Astrocyte of the cerebellum (primary cell): ENCODE data around the gene SDF4.

Experiments used
- DNase-seq: peaks from one replicate; pipeline ENCODE4 v3.0.0-alpha.2; 2011; ENCODE audit warnings: low read depth
- H3K4me3 ChIP-seq: 2 replicates; pipeline ENCODE4 v1.5.1; 2011; ENCODE audit warnings: mild to moderate bottlenecking, low read depth, low read length, moderate library complexity
- in situ Hi-C: cut with HindIII; loops from 2 replicates; pipeline ENCODE4 v1.10.0; 2017; ENCODE audit warnings: low sequenced_read_pairs
- TF ChIP-seq, protein P1 (sequence below): IDR thresholded peaks from 2 replicates; pipeline ENCODE4 v1.5.1; 2012; ENCODE audit warnings: low read length, low read depth, moderate library complexity, mild to moderate bottlenecking; ENCODE audit errors: missing control alignments

SDF4 gene

DNA sequence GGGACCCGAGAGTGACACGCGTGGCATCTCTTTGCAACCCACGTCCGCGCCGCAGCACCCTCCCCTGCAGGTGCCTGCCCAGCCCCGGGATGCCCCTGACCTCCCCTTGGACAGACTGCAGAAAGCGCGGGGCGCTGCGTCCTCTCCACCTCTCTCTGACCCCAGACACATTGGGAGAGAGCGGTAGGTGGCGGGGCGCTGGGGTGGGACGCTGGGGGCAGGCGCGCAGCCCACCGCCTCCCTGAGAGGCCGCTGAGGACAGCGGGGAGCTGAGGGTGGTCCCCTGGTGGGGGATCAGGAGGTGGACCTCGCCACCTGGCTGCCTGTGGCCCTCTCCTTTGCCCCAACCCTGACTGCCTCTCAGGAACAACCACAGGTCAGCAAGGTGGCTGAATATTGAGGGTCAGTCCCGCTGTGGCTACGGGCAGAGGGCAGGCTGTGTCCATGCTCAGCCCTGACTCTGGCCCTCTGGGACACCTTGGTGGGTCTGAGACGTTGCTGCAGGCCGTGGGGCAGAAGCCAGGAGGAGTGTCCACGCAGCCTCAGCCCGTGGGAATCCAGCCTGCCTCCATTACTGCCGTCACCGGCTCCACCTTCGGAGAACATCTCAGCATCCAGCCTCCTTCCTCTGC, 42.6 kb upstream of the SDF4 start:
- in situ Hi-C loops: no loop called here
- TF ChIP-seq, protein P1, sequence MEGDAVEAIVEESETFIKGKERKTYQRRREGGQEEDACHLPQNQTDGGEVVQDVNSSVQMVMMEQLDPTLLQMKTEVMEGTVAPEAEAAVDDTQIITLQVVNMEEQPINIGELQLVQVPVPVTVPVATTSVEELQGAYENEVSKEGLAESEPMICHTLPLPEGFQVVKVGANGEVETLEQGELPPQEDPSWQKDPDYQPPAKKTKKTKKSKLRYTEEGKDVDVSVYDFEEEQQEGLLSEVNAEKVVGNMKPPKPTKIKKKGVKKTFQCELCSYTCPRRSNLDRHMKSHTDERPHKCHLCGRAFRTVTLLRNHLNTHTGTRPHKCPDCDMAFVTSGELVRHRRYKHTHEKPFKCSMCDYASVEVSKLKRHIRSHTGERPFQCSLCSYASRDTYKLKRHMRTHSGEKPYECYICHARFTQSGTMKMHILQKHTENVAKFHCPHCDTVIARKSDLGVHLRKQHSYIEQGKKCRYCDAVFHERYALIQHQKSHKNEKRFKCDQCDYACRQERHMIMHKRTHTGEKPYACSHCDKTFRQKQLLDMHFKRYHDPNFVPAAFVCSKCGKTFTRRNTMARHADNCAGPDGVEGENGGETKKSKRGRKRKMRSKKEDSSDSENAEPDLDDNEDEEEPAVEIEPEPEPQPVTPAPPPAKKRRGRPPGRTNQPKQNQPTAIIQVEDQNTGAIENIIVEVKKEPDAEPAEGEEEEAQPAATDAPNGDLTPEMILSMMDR: no peak
- peak overlapping the region; percentile 84 for H3K4me3 ChIP-seq
- no peak for DNase-seq

DNA sequence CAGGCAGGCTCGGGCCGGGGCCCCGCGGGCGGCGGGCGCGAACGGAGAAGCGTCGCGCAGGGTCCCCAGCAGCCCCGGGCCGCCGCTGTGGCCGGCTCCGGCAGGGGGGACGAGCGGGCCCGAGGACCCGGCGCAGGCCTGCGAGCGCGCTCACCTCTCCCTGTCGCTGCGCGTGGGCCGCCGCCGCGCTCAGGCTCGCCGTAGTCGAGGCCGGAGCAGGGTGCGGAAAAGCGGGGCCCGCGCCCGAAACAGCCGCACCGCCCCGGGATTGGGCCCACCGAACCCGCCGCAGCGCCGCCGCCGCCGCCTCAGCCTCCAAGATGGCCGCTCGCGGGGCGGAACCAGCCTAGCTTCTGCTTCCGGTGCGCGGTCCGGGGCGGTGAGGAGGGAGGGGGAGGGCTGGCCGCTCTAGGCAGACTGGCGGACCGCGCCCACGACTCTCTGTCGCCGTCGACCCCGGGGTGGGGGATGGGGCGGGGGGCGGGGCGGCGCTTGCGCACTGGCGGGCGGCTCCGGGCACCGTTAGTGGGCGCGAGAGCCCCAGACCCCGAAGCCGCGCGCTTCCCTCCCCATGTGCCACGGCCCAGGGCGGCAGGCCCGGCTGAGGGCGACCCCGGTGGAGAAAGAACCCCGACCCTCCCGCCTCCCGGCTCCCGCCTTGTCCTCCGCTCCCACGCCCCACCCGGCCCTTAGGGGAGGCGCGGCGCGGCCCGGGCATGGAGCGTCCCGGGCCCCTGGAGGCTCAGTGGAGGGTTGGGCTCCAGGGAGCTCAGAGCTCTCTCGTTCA, 41.9 kb upstream of the SDF4 start, which contains the start of gene UBE2J2:
UBE2J2 (minus strand) TSS at position 343 of the 787 bp plus-strand sequence. CDS start 5,862 bp downstream, outside the sequence.
- in situ Hi-C loops: no loop called here
- peak within 1 kb of the TSS; percentile 84 for H3K4me3 ChIP-seq
- peak; percentile 73 for DNase-seq
- TF ChIP-seq, protein P1: no peak

DNA sequence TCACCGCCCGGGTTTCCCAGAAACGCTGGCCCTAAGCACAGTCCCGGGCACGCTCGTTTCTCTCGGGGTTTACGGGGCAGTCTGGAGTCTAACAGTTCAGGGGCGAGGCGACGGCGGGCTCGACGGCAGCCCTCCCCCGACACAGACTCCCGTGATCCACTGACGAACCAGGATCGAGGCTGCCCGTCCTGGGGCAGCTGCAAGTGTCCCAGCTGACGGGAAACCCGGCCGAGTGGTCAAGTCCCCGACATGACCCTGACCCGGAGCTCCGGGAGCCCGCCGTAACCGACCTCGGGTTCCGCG, 41.4 kb upstream of the SDF4 start:
- in situ Hi-C loops: no loop called here
- DNase-seq: no peak
- peak overlapping the region; percentile 84 for H3K4me3 ChIP-seq
- TF ChIP-seq, protein P1: no peak

DNA sequence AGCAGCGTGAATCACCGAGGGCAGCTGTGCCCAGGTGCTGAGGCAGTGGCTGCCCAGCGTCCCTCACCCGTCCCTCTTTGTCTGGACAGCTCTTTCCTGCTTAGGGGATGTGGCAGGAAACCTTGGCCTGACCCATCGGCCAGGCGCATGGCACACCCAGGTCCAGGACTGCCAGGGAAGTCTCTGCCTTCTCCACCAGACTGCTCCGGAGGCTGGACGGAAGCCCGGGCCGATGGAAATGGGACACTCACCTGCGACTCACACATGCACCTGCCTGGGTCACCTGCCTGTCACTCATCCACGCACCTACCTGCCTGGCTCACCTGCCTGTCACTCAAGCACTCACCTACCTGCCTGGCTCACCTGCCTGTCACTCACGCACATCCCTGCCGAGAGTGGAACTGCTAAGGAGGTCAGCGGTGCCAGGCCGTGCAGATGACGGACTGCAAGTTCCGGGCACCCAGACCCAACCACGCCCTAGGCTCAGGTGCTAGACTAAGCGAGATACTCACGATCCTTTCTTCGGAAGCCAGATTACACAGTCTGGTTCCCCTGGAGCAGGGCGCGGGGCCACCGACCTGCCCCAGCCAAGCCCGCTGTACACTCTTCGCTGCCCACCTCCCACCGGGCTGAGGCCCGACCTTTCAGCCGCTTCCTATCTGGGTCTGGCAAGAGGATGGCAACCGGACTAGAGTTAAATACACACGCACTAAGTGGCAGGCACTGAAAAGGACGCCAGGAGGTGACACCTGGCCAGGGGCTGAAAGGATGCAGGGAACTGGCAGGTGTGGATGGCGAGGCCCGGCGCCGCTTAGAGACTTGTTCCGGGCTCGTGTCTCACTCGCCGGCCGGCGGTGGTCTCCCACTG, 40.8 kb upstream of the SDF4 start:
- in situ Hi-C loops: no loop called here
- no peak for DNase-seq
- H3K4me3 ChIP-seq: peak overlapping the region; percentile 84
- TF ChIP-seq, protein P1: no peak

DNA sequence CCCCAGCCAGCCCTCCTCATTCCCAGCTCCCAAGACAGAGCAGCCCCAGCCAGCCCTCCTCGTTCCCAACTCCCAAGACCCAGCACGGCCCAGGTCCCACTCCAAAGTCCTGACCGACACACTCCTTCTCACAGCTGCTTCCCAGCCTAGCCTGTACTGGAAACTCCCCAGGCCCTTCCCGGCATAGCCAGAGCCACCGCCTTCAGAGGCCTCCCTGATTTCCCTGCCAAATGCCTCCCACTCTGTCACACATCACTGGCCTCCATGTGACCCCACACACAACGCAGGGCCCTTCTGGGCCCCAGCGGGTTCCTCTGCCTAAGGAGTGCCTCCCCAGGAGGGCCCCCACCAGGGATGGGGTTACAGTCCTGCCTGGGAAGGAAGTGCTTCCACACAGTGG, 39.0 kb upstream of the SDF4 start:
- TF ChIP-seq, protein P1: no peak
- in situ Hi-C loops: no loop called here
- no peak overlapping the region for H3K4me3 ChIP-seq
- no peak for DNase-seq

DNA sequence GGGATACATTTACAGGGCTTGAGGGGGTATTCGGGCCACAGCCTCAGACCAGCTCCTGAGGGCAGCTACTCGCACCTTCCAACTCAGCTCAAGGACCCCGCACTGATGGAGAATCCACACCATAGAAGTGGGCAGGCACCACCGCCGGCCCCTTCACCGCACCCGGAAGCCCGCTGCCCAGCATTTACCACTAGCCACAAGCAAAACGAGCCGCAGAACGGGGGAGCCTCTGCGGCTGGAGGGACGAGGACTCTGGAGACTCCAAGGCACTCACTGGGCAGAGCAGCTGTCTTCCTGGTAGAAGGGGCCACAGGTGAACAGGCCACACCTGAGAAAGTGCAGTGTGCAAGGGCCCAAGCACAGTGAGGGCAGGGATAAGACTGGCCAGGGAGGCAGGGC, 36.5 kb upstream of the SDF4 start:
- TF ChIP-seq, protein P1: no peak
- DNase-seq: no peak
- H3K4me3 ChIP-seq: no peak overlapping the region
- in situ Hi-C loops: no loop called here
